ENCODE data around the gene ANKS1A.
"Not testable (repeated sequence)": the region's sequence is repeated elsewhere in the genome, so short reads cannot be mapped to it uniquely, and the experiment has no call there.

ANKS1A gene

GRCh38 chr6:34920097-34920496 is 31.0 kb downstream of the ANKS1A start:
- no peak for DNase-seq

GRCh38 chr6:34922177-34922663 is 33.2 kb downstream of the ANKS1A start:
- peak; percentile 49 for DNase-seq

- DNase-seq = no peak
Measured at GRCh38 chr6:34924831-34925625, 36.0 kb downstream of the ANKS1A start.

GRCh38 chr6:34926655-34927054 is 37.6 kb downstream of the ANKS1A start:
- peak; percentile 51 for DNase-seq

- no peak for DNase-seq
Measured at GRCh38 chr6:34928220-34928619, 39.2 kb downstream of the ANKS1A start.

GRCh38 chr6:34928695-34929094 is 39.6 kb downstream of the ANKS1A start:
- DNase-seq = no peak

- no peak for DNase-seq
Measured at GRCh38 chr6:34929241-34929978, 40.4 kb downstream of the ANKS1A start.

- no peak for DNase-seq
Measured at GRCh38 chr6:34930221-34930620, 41.2 kb downstream of the ANKS1A start.

GRCh38 chr6:34932202-34932601 is 43.1 kb downstream of the ANKS1A start:
- DNase-seq = not testable (repeated sequence)

- peak; percentile 69 for DNase-seq
Measured at GRCh38 chr6:34934516-34934915, 45.5 kb downstream of the ANKS1A start.

- no peak for DNase-seq
Measured at GRCh38 chr6:34938268-34938667, 49.2 kb downstream of the ANKS1A start.

- no peak for DNase-seq
Measured at GRCh38 chr6:34940030-34940434, 51.0 kb downstream of the ANKS1A start.

GRCh38 chr6:34941421-34941820 is 52.4 kb downstream of the ANKS1A start:
- no peak for DNase-seq

GRCh38 chr6:34945317-34945716 is 56.3 kb downstream of the ANKS1A start:
- no peak for DNase-seq

GRCh38 chr6:34947561-34947960 is 58.5 kb downstream of the ANKS1A start:
- no peak for DNase-seq

- DNase-seq = no peak
Measured at GRCh38 chr6:34949636-34950035, 60.6 kb downstream of the ANKS1A start.

- peak; percentile 20 for DNase-seq
Measured at GRCh38 chr6:34950849-34951248, 61.8 kb downstream of the ANKS1A start.

- no peak for DNase-seq
Measured at GRCh38 chr6:34951731-34952130, 62.7 kb downstream of the ANKS1A start.

- DNase-seq = no peak
Measured at GRCh38 chr6:34953061-34954025, 64.3 kb downstream of the ANKS1A start.

GRCh38 chr6:34955442-34955841 is 66.4 kb downstream of the ANKS1A start:
- DNase-seq = no peak

GRCh38 chr6:34957231-34957783 is 68.3 kb downstream of the ANKS1A start:
- no peak for DNase-seq

- no peak for DNase-seq
Measured at GRCh38 chr6:34958734-34959133, 69.7 kb downstream of the ANKS1A start.

Measured in fibroblast of skin of abdomen (primary cell).